A549 treated with Hydrocortisone at 1 μM for 4 hours (cell line): ENCODE results near the gene LIPT2. TPM values are rescaled to one million over a fixed set of nuclear protein-coding genes. Genes with fewer than 3 reads are reported as not detected.

Experiments
- total RNA-seq: library from RNA; stranded (reverse); fragments of 200-300 nt; extraction: Qiagen RNA extraction; gene quantifications from 5 replicates; pipeline ENCODE4 v1.2.3, GENCODE V29; 2022

LIPT2 gene
- total RNA-seq = 1.9 to 2.9 TPM (median 2.3 TPM) in 5 replicates

DNA sequence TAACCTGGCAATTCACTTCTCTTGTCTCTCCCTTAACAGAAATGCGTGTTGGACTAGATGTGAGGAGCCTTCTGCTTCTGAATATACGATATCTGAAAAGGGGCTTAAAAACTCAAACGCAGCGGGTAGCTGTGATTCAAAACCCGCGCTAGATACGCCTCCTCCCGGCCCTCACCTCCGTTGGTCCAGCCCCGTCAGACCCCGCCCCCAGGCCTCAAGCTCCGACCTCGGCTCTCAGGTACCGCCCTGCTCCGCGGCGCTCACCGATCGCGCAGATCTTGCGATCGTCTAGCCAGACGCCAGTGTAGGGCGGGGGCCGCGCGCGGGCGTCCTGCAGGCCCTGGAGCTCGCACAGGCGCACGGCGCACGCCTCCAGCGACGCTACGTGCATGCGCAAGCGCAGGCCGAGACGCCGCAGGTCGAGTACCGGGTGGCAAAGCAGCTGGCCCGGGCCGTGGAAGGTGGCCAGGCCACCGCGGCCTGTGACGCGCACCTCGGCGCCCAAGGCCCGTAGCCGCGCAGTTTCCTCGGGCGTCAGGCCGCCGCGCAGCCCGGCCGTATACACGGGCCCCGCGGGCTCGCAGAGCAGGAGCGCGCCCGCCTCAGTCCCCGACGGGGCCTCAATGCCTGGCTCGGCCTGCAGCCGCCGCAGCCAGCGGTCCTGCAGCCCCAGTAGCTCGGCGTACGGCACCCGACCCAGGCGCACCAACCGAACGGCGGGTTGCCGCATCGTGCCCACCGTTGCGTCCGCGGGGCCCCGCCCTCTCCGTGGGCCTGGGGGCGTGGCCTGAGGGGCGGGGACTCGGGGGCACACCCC, at the start of gene LIPT2:
LIPT2 (minus strand) TSS at position 751 of the 817 bp plus-strand sequence; CDS start at position 730, 21 bp downstream.

DNA sequence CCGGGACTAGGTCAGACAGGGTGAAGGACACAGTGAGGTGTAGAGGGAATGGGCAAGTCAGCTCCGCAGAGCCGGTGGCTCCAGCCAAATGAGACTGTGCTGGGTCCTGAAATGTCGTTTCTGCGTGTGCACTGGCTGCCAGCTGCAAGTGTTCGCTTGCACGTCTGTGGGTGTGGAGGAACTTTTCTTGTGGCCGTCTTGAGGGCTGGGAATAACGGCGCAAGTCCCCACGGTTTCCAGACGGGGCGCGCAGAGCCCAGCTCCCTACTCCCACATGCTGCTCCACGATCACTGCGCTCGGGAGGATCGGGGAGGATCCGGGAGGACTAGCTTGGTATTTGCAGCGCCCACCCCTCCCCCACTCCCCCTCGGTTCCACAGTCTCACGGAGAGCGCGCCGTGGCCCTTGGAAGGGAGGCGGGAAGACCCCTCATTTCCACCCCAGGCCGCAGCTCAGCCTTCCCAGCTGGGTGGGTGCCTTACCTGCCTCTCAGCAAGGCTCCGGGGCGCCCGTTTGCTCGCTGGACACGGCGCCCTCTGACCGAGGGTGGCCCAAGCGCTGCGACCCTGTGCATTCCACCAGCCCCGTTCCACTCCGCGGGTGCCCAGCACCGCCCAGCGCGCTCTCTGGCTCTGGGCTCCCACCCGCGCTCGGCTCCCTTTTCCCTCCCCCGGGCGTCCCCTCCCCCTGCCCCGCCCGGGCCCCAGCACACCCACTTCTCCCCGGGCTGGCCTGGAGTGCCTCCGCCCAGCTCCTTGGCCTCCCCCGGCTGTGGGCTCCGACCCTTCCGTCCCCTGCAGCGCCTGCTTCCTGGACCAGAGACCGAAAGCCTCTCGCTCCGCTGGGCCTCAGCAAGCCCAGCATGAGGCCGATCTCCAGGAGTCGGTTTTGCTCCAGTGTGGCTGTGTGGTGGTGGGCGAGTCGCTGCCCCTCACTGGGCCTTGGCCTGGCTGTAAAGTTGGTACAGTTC, 26.3 kb downstream of the LIPT2 start, which contains the start of gene KCNE3:
KCNE3 (minus strand) TSS at position 634 of the 970 bp plus-strand sequence. CDS start 9,986 bp downstream, outside the sequence.

Other genes with a start within 250 kb of the LIPT2 start
- 39.0 to 62.7 TPM (median 53.8 TPM) in 5 replicates for gene P4HA3, start 182.1 kb downstream of the LIPT2 start, total RNA-seq
- 10.6 to 21.5 TPM (median 16.2 TPM) in 5 replicates for gene PGM2L1, start 95.3 kb downstream of the LIPT2 start, total RNA-seq
- gene KCNE3, start 26.2 kb downstream of the LIPT2 start, total RNA-seq = not detected in 5 replicates
- 13.7 to 19.1 TPM (median 16.9 TPM) in 5 replicates for gene POLD3, start 98.9 kb upstream of the LIPT2 start, total RNA-seq
- 2.7 to 5.4 TPM (median 4.6 TPM) in 5 replicates for gene CHRDL2, start 237.7 kb upstream of the LIPT2 start, total RNA-seq